ENCODE data around the gene FAM83E. TPM values are rescaled to one million over a fixed set of nuclear protein-coding genes. Genes with fewer than 3 reads are reported as not detected.

FAM83E gene
- total RNA-seq, 1 experiment from 2014 or later = 8.8 TPM

DNA sequence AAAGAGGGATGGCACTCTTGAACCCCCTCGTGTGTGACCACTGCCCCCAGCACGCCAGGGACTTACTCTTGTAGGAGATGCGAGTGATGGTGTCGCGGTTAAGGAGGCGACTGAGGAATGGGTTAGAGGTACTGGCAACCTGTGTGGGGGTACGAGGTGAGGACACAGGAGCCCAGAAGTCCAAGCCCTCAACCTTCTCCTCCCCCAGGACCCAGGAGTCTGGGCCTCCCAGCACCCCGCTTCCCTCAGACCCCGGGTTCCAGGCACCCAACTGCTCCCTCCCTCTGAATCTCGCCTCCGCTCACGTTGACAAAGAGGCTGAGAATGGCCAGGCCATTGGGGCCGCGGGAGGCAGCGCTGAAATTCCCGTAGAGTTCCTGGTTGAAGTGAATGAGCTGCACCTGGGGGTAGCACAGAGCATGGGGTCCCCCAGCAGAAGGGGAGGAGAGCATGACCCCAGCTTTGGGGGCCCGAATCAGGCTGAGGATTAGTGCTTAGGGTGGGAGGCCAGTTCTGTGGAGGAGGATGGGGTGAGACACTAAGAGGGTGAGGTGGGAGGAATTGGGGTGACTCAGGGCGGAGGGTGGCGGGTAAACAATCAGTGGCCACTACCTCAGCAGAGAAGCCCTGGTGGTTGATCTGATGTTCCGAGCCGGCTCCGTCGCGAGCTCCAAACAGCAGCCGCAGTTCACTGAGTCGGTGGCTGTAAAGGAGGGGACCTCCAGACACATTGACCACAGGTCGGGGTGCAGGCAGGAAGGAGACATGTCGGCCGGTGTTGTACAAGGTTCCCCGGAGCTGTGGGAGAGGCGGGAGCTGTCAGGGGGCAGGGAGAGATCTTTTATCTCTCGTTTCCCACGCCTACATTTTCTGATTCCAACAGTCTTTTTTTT is 24.9 kb upstream of the FAM83E start:
- POLR2A ChIA-PET = interaction anchor here (1.0 kb wide), 1 partner anchor 9 kb away, joined by 3 read pairs; no protein-coding TSS in a partner anchor
- ATAC-seq (no peak), DNase-seq (ENCODE audit: low spot score) (no peak)
- peak overlapping the region; percentile 81 for H3K4me3 Mint-ChIP-seq
- peaks cover 9% of the 10 kb centered on the region; the same call in 1 of the 2 replicates for H3K36me3 Mint-ChIP-seq
- peaks cover 34% of the 10 kb centered on the region for H3K4me1 Mint-ChIP-seq
- peaks cover 15% of the 10 kb centered on the region for H3K27me3 Mint-ChIP-seq (ENCODE audit: low read depth)
- peak overlapping the region; percentile 89 for H3K27ac Mint-ChIP-seq
- H3K9me3 Mint-ChIP-seq = no peaks in the 10 kb centered on the region
- CTCF ChIA-PET = interaction anchor here (0.7 to 0.8 kb wide), 2 partner anchors 108 to 148 kb away, joined by 3 to 6 read pairs; no protein-coding TSS in a partner anchor
- TF ChIP-seq FOXP1 (CRISPR knock-in tag; IDR thresholded peaks at IDR 0.05; ENCODE audit: borderline replicate concordance) (no peak), FOXK1 (CRISPR knock-in tag; IDR thresholded peaks at IDR 0.05) (no peak), ZBTB21 (CRISPR knock-in tag; IDR thresholded peaks at IDR 0.05; ENCODE audit: borderline replicate concordance) (no peak), AR (CRISPR knock-in tag; IDR thresholded peaks at IDR 0.05) (no peak), ZSCAN18 (CRISPR knock-in tag; IDR thresholded peaks at IDR 0.05) (no peak), JUN (CRISPR knock-in tag; IDR thresholded peaks at IDR 0.05) (no peak), ZNF232 (CRISPR knock-in tag; IDR thresholded peaks at IDR 0.05) (no peak)

DNA sequence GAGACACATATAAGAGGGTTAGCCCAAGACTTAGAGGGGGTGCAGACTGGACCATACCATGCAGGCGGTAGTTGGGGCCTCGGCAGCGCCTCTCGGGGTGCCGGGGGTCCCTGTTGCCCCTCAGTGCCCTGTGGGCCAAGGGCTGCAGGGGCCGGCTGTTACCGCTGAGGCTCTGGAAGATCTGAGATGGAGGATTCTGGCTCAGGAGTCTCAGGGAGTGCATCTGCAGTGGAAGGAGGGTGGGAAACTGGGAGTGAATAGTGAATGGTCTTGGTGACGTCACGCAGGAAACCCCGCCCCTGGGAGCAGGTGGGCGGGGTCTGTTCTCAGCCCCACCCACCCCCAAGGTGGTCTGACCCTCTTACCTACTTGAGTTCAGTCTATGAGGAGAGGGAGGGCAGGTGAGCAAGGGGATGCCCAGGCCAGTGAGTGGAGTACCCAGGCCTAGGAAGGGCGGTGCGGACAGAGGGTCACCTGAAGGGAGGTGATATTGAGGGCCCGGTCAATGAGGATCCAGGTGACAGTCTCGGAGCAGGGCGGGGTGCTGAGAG is 24.0 kb upstream of the FAM83E start:
- DNase-seq (ENCODE audit: low spot score) = peak; percentile 68
- Mint-ChIP-seq H3K27me3 (ENCODE audit: low read depth) (peaks cover 15% of the 10 kb centered on the region), H3K9me3 (no peaks in the 10 kb centered on the region), H3K4me1 (peaks cover 34% of the 10 kb centered on the region), H3K36me3 (peaks cover 9% of the 10 kb centered on the region; the same call in 1 of the 2 replicates), H3K27ac (peak overlapping the region; percentile 95), H3K4me3 (peak overlapping the region; percentile 81)
- ATAC-seq = no peak
- ChIA-PET POLR2A (interaction anchor here (1.0 kb wide), 1 partner anchor 8 kb away, joined by 3 read pairs; no protein-coding TSS in a partner anchor), CTCF (interaction anchor here (1.6 kb wide), 1 partner anchor 174 kb away, joined by 4 read pairs; no protein-coding TSS in a partner anchor)
- TF ChIP-seq TEAD1 (CRISPR knock-in tag; IDR thresholded peaks at IDR 0.05) (no peak), HMGXB4 (CRISPR knock-in tag; IDR thresholded peaks at IDR 0.05) (no peak), NR2C2 (CRISPR knock-in tag; IDR thresholded peaks at IDR 0.05) (no peak), MYBL2 (CRISPR knock-in tag; IDR thresholded peaks at IDR 0.05) (no peak), FOXK1 (CRISPR knock-in tag; IDR thresholded peaks at IDR 0.05) (no peak), OVOL2 (CRISPR knock-in tag; IDR thresholded peaks at IDR 0.05; ENCODE audit: borderline replicate concordance) (no peak), NFYB (CRISPR knock-in tag; conservative IDR thresholded peaks at IDR 0.05; ENCODE audit: low read depth) (no peak), NR1H2 (CRISPR knock-in tag; IDR thresholded peaks at IDR 0.05) (no peak), ZNF281 (CRISPR knock-in tag; IDR thresholded peaks at IDR 0.05) (no peak), GTF2I (CRISPR knock-in tag; conservative IDR thresholded peaks at IDR 0.05) (no peak), KAT7 (CRISPR knock-in tag; IDR thresholded peaks at IDR 0.05; ENCODE audit: borderline replicate concordance) (no peak), CTCF (IDR thresholded peaks at IDR 0.05) (no peak), HMGA2 (CRISPR knock-in tag; IDR thresholded peaks at IDR 0.05) (no peak)
- TF ChIP-seq, protein P1, sequence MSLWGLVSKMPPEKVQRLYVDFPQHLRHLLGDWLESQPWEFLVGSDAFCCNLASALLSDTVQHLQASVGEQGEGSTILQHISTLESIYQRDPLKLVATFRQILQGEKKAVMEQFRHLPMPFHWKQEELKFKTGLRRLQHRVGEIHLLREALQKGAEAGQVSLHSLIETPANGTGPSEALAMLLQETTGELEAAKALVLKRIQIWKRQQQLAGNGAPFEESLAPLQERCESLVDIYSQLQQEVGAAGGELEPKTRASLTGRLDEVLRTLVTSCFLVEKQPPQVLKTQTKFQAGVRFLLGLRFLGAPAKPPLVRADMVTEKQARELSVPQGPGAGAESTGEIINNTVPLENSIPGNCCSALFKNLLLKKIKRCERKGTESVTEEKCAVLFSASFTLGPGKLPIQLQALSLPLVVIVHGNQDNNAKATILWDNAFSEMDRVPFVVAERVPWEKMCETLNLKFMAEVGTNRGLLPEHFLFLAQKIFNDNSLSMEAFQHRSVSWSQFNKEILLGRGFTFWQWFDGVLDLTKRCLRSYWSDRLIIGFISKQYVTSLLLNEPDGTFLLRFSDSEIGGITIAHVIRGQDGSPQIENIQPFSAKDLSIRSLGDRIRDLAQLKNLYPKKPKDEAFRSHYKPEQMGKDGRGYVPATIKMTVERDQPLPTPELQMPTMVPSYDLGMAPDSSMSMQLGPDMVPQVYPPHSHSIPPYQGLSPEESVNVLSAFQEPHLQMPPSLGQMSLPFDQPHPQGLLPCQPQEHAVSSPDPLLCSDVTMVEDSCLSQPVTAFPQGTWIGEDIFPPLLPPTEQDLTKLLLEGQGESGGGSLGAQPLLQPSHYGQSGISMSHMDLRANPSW (CRISPR knock-in tag; conservative IDR thresholded peaks at IDR 0.05; ENCODE audit: low read depth) = no peak
